ENCODE results near the gene MOB1A.

DNA sequence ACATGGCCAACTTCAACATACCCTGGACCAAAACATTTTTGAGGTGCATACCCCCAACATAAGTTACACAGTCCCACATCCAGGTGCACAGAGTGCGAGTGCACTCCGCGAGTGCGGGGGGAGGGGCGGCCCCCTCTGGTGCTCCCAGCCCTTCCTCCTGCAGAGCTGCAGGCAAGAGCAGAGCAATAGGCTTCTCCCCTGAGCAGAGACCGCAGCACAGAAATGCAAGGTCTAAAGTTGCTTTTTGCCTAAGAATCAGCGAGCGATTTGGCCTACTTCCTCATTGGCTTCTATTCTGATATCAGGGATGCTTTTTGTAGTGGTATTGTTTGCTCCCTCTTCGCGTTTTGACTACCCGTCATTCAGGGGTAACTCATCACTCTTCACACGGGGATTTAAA, 71.6 kb downstream of the MOB1A start:
- TF ChIP-seq, protein P1, sequence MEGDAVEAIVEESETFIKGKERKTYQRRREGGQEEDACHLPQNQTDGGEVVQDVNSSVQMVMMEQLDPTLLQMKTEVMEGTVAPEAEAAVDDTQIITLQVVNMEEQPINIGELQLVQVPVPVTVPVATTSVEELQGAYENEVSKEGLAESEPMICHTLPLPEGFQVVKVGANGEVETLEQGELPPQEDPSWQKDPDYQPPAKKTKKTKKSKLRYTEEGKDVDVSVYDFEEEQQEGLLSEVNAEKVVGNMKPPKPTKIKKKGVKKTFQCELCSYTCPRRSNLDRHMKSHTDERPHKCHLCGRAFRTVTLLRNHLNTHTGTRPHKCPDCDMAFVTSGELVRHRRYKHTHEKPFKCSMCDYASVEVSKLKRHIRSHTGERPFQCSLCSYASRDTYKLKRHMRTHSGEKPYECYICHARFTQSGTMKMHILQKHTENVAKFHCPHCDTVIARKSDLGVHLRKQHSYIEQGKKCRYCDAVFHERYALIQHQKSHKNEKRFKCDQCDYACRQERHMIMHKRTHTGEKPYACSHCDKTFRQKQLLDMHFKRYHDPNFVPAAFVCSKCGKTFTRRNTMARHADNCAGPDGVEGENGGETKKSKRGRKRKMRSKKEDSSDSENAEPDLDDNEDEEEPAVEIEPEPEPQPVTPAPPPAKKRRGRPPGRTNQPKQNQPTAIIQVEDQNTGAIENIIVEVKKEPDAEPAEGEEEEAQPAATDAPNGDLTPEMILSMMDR (optimal IDR thresholded peaks at IDR 0.05 in 1 of 3, IDR thresholded peaks at IDR 0.05 in 1 of 3, conservative IDR thresholded peaks at IDR 0.05 in 1 of 3; ENCODE audit: extremely low read depth in 1 of 3, insufficient read depth in 2 of 3, low read length in 3 of 3): no peak
- TF ChIP-seq EZH2 (IDR thresholded peaks at IDR 0.05; ENCODE audit: low read length): no peak

Data from keratinocyte (primary cell).